ENCODE measurements around the gene GFY.

DNA sequence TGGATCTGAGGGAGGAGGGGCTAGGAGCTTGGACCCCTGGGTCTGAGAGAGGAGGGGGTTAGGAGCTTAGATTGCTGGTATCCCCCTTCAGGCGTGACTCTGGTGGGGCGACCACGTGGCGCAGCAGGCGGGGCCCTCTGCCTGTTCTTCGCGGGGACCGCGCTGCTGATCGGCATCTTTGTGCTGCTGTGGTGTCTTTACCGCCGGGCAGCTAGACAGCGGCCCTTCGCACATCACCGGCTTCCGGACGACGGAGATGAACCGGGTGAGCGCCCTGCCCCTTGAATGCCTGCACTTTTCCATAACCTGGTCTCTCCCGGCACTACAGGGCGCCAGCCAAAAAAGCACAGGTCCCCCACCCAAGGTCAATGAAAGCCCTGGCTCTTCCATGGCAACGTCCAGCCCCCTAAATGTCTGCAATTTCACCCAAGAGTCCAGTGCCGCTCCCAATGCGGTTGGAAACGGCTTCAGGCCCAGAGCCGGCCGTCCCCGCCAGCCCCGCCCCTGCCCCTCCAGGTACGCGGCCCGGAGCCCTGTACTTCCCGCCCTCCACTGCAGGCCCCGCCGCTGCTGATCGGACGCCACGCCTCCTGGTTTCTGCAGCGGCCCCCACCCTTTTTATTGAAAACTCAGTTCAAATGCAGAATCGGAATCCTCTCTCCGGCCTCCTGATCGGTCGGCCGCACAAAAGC, 2.8 kb downstream of the GFY start:
- no peak for TF ChIP-seq POLR2AphosphoS2 (IDR thresholded peaks at IDR 0.05; ENCODE audit: low read depth, low read length)
- no peak for TF ChIP-seq NFXL1 (IDR thresholded peaks at IDR 0.05; ENCODE audit: borderline replicate concordance)
- no peak for TF ChIP-seq BMI1 (IDR thresholded peaks at IDR 0.05; ENCODE audit: borderline replicate concordance)
- TF ChIP-seq PML (IDR thresholded peaks at IDR 0.05; ENCODE audit: low read length), result no peak
- TF ChIP-seq CHD2 (IDR thresholded peaks at IDR 0.05; ENCODE audit: borderline replicate concordance, low read depth, low read length), result no peak
- TF ChIP-seq EED (IDR thresholded peaks at IDR 0.05; ENCODE audit: low read depth), result no peak
- TF ChIP-seq SMC3 (IDR thresholded peaks at IDR 0.05; ENCODE audit: borderline replicate concordance, low read length), result no peak
- no peak for TF ChIP-seq HDGF (IDR thresholded peaks at IDR 0.05)
- TF ChIP-seq, protein P1, sequence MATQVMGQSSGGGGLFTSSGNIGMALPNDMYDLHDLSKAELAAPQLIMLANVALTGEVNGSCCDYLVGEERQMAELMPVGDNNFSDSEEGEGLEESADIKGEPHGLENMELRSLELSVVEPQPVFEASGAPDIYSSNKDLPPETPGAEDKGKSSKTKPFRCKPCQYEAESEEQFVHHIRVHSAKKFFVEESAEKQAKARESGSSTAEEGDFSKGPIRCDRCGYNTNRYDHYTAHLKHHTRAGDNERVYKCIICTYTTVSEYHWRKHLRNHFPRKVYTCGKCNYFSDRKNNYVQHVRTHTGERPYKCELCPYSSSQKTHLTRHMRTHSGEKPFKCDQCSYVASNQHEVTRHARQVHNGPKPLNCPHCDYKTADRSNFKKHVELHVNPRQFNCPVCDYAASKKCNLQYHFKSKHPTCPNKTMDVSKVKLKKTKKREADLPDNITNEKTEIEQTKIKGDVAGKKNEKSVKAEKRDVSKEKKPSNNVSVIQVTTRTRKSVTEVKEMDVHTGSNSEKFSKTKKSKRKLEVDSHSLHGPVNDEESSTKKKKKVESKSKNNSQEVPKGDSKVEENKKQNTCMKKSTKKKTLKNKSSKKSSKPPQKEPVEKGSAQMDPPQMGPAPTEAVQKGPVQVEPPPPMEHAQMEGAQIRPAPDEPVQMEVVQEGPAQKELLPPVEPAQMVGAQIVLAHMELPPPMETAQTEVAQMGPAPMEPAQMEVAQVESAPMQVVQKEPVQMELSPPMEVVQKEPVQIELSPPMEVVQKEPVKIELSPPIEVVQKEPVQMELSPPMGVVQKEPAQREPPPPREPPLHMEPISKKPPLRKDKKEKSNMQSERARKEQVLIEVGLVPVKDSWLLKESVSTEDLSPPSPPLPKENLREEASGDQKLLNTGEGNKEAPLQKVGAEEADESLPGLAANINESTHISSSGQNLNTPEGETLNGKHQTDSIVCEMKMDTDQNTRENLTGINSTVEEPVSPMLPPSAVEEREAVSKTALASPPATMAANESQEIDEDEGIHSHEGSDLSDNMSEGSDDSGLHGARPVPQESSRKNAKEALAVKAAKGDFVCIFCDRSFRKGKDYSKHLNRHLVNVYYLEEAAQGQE (IDR thresholded peaks at IDR 0.05; ENCODE audit: low read depth, low read length), result no peak
- no peak for TF ChIP-seq TCF7 (IDR thresholded peaks at IDR 0.05; ENCODE audit: borderline replicate concordance)
- no peak for TF ChIP-seq SP1 (IDR thresholded peaks at IDR 0.05; ENCODE audit: low read depth, low read length)
- TF ChIP-seq, protein P2, sequence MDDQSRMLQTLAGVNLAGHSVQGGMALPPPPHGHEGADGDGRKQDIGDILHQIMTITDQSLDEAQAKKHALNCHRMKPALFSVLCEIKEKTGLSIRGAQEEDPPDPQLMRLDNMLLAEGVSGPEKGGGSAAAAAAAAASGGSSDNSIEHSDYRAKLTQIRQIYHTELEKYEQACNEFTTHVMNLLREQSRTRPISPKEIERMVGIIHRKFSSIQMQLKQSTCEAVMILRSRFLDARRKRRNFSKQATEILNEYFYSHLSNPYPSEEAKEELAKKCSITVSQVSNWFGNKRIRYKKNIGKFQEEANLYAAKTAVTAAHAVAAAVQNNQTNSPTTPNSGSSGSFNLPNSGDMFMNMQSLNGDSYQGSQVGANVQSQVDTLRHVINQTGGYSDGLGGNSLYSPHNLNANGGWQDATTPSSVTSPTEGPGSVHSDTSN (IDR thresholded peaks at IDR 0.05; ENCODE audit: insufficient replicate concordance, low read depth, low read length), result no peak
- no peak for TF ChIP-seq EZH2 (IDR thresholded peaks at IDR 0.05; ENCODE audit: borderline replicate concordance, control insufficient read depth, low read depth, low read length)

All from GM12878 (cell line).